ENCODE data around the gene FBXW9.

FBXW9 gene

DNA sequence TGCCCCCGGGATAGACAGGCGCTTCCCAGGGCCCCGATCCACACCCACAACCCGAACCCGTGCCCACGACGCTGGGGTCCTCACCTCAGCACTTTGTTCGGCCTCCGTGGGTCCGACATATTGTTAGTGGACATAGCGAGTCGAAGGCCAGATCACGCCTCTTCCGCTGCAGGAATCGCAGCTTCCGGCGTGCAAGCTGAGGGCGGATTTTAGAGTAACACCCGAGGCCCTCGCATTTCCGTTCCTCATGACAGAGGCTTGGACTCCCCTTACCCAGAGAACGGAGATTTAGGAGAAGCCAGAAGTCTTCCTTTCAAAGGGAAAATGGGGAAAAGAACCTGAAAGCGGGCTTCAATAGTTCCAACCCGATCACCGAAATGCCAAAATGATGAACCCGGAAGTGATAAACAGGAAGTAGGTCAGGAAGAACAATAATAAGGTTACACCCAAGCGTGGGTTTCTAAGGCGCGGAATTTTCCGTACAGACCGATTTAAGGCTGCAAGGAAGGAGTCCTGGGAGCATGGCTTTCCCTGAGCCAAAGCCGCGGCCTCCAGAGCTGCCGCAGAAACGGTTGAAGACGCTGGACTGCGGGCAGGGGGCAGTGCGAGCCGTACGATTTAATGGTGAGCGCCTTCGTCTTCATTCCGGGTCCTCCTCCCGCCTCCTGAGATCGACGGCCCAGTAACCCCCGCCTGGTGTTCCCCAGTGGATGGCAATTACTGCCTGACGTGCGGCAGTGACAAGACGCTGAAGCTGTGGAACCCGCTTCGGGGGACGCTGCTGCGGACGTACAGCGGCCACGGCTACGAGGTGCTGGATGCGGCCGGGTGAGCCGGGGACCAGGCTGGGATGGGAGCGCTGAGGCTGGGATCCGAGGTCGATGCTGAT is 26.9 kb downstream of the FBXW9 start:
- POLR2A ChIA-PET: interaction anchor here (0.6 to 1.4 kb wide), 4 partner anchors 12 to 106 kb away, joined by 3 to 5 read pairs (median 4); partner anchors contain the start of genes DHPS, ZNF490 and ZNF791
- DNase-seq (ENCODE audit: low read depth, low spot score): no peak
- peak overlapping the region; percentile 95 for H3K4me3 ChIP-seq (ENCODE audit: low read depth, low read length)
- CTCF ChIA-PET: interaction anchor here (1.0 to 12.2 kb wide), 9 partner anchors 8 to 578 kb away, joined by 3 to 224 read pairs (median 3); partner anchors contain the start of gene DHPS
- no peak for TF ChIP-seq CTCF (IDR thresholded peaks at IDR 0.05; ENCODE audit: insufficient read depth, low read length, missing control alignments)

GRCh38 chr19:12668932-12669269 is 27.5 kb downstream of the FBXW9 start:
- DNase-seq (ENCODE audit: low read depth, low spot score): no peak
- ChIA-PET CTCF (interaction anchor here (1.0 to 2.0 kb wide), 7 partner anchors 9 to 105 kb away, joined by 3 to 11 read pairs (median 4); partner anchors contain the start of gene DHPS), POLR2A (interaction anchor here (1.2 to 1.4 kb wide), 3 partner anchors 12 to 105 kb away, joined by 3 to 4 read pairs (median 4); partner anchors contain the start of genes DHPS, ZNF490 and ZNF791)
- TF ChIP-seq CTCF (IDR thresholded peaks at IDR 0.05; ENCODE audit: insufficient read depth, low read length, missing control alignments): no peak
- peak overlapping the region; percentile 95 for H3K4me3 ChIP-seq (ENCODE audit: low read depth, low read length)

GRCh38 chr19:12668346-12668745 is 28.1 kb downstream of the FBXW9 start:
- TF ChIP-seq CTCF (IDR thresholded peaks at IDR 0.05; ENCODE audit: insufficient read depth, low read length, missing control alignments): no peak
- H3K4me3 ChIP-seq (ENCODE audit: low read depth, low read length): peak overlapping the region; percentile 95
- DNase-seq (ENCODE audit: low read depth, low spot score): no peak
- ChIA-PET CTCF (interaction anchor here (1.0 to 2.0 kb wide), 8 partner anchors 10 to 180 kb away, joined by 3 to 11 read pairs (median 4); partner anchors contain the start of gene DHPS), POLR2A (interaction anchor here (1.4 kb wide), 1 partner anchor 13 kb away, joined by 4 read pairs; the partner anchor contains the start of gene DHPS)

DNA sequence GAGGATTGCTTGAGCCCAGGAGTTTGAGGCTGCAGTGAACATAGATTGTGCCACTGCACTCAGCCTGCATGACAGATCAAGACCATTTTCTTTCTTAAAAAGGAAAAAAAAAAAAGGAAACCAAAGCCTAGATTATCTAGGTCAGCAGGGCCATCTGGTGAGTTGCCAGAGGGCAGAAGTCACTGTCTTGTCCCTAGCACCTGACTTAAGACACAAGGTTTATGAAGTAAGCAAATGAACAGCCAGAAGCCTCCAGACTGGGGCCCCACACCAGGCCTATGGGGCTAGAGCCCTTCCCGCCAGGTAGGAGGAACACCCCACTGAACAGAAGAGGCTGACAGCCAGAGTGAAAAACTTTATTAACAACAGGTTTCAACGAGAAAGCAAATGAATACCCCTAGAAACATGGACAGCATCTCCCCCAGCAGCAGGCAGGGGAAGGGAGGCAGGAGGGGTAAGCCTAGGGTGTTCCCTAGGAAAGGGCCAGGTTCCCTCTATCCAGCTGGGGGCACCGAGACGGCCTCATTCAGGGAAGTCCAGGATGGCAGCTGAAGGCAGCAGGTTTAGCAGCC is 28.6 kb downstream of the FBXW9 start:
- POLR2A ChIA-PET: no interaction called here
- TF ChIP-seq CTCF (IDR thresholded peaks at IDR 0.05; ENCODE audit: insufficient read depth, low read length, missing control alignments): no peak
- H3K4me3 ChIP-seq (ENCODE audit: low read depth, low read length): peak overlapping the region; percentile 95
- DNase-seq (ENCODE audit: low read depth, low spot score): no peak
- CTCF ChIA-PET: interaction anchor here (1.0 to 2.5 kb wide), 4 partner anchors 9 to 180 kb away, joined by 3 to 17 read pairs (median 7); no protein-coding TSS in a partner anchor

DNA sequence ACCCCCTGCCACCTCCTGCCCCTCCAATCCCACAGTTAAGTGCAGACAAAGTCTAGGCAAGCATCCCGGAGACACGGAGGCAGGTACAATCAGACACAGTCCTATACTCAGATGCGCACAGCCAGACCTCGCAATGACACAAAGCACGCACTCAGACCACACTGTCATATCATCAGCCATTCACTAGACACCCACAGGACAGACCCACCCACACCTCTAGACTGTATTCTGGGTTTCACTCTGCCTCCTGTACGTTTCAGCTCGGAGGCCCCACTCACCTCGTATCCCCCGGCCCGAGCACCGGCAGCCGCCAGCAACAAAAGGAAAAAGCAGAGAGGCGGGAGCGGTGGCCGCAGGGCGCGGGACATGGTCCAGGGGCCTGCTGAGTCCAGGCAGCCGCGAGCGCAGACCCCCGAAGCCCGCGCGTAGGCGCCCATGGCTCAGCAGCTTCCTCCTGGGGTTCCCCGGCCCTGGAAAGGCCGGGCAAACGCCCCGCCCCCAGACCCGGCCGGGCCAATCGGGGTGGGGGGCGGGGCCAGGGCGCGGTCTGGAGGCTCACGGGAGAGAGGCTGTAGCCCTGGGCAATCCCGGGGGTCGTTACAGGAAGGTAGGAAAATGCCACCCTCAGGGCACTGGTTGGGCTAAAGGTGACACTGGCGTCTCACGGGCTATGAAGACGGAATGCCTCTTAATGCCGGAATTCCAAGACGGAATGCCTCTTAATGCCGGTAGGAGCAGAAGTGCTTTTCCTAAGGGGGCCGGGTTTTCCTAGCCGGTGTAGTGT is 30.0 kb downstream of the FBXW9 start, which contains the start of the genes MAN2B1 and WDR83:
TSS of gene MAN2B1 (minus strand) at position 478 of the 784 bp plus-strand sequence. CDS start at position 437, 41 bp downstream.
TSS of gene WDR83 (plus strand) at position 543 of the 784 bp plus-strand sequence. CDS start 2,984 bp downstream, outside the sequence.
- H3K4me3 ChIP-seq (ENCODE audit: low read depth, low read length): peak within 1 kb of the TSS; percentile 77
- TF ChIP-seq CTCF (IDR thresholded peaks at IDR 0.05; ENCODE audit: insufficient read depth, low read length, missing control alignments): no peak
- no peak for DNase-seq (ENCODE audit: low read depth, low spot score)
- POLR2A ChIA-PET: interaction anchor here (0.5 to 1.1 kb wide), 2 partner anchors 14 to 26 kb away, joined by 3 read pairs; no protein-coding TSS in a partner anchor
- CTCF ChIA-PET: interaction anchor here (0.8 to 2.5 kb wide), 6 partner anchors 10 to 103 kb away, joined by 3 to 17 read pairs (median 4); no protein-coding TSS in a partner anchor

Measured in AG04449 (cell line).